ENCODE data around the gene LURAP1L. TPM values are rescaled to one million over a fixed set of nuclear protein-coding genes. Genes with fewer than 3 reads are reported as not detected.

LURAP1L gene
- total RNA-seq, 2 experiments from 2014 or later = not detected

DNA sequence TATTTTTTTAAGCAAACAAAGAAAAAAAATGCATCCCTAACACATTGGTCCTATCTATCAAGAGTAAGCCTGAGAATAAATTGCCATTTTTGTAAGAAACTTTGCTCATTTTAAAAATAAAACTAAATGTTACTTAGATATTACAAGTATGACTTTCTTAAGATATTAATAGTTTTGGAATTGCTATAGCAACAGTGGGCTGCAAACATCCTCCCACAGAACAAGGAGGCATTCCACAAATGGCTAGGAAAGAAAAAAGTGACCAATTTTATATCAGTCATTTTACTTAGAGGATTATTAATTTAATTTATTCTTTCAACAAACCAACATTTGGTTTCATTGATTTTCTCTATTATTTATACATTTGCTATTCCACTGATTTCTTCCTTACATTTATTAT lies 63.7 kb downstream of the LURAP1L start:
- no peak overlapping the region for H3K4me2 ChIP-seq (ENCODE audit: low read length)
- TF ChIP-seq EZH2phosphoT487 (IDR thresholded peaks at IDR 0.05; ENCODE audit: borderline replicate concordance, low read depth, low read length) = no peak
- TF ChIP-seq, protein P1, sequence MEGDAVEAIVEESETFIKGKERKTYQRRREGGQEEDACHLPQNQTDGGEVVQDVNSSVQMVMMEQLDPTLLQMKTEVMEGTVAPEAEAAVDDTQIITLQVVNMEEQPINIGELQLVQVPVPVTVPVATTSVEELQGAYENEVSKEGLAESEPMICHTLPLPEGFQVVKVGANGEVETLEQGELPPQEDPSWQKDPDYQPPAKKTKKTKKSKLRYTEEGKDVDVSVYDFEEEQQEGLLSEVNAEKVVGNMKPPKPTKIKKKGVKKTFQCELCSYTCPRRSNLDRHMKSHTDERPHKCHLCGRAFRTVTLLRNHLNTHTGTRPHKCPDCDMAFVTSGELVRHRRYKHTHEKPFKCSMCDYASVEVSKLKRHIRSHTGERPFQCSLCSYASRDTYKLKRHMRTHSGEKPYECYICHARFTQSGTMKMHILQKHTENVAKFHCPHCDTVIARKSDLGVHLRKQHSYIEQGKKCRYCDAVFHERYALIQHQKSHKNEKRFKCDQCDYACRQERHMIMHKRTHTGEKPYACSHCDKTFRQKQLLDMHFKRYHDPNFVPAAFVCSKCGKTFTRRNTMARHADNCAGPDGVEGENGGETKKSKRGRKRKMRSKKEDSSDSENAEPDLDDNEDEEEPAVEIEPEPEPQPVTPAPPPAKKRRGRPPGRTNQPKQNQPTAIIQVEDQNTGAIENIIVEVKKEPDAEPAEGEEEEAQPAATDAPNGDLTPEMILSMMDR (conservative IDR thresholded peaks at IDR 0.05; ENCODE audit: low read length) = no peak
- POLR2A ChIA-PET = interaction anchor here (0.6 kb wide), 1 partner anchor 701 kb away, joined by 3 read pairs; no protein-coding TSS in a partner anchor
- H2AFZ ChIP-seq (ENCODE audit: low read length) = no peak overlapping the region
- H3K79me2 ChIP-seq (ENCODE audit: insufficient read depth, low read depth, low read length) = no peaks in the 10 kb centered on the region
- no peak overlapping the region for H3K27ac ChIP-seq (ENCODE audit: low read depth, low read length, poor library complexity, severe bottlenecking)
- CTCF ChIA-PET (ENCODE audit: unreplicated experiment) = no interaction called here
- BruUV-seq (replicated peaks) = no TSS peak
- H3K36me3 ChIP-seq (ENCODE audit: insufficient read depth, low read length) = no peaks in the 10 kb centered on the region
- H3K4me1 ChIP-seq (ENCODE audit: insufficient read depth, low read length, poor library complexity, severe bottlenecking) = no peaks in the 10 kb centered on the region
- no peaks in the 10 kb centered on the region for H3K9me2 ChIP-seq (ENCODE audit: insufficient read depth, low read length)
- DNase-seq (ENCODE audit: low spot score) = no peak
- intact Hi-C loops (cut with micrococcal nuclease; ENCODE audit: unreplicated experiment) = no loop called here
- H3K4me3 ChIP-seq (ENCODE audit: low read depth, low read length, poor library complexity, severe bottlenecking) = no peak overlapping the region
- no peaks in the 10 kb centered on the region for H3K9me3 ChIP-seq (ENCODE audit: low read length)
- no peaks in the 10 kb centered on the region for H4K20me1 ChIP-seq (ENCODE audit: insufficient read depth, low read length)

DNA sequence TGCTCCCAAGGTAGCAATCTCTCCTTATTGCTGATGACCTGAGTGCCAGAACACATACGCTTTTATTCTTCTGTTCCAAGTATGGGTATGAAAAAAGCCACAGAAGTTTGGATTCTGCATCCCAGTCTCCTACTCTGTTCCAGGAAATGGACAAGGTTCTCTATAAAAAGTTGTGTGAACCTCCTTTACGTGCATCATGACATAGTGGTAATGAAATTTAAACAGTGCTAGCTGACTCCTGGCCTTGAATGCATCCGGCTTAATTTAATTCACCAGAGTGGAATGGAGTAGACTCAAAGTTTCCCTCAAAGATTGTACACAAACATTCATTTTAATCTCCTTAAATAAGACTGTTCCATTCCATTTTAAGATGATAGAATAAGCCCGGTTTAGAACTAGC lies 68.9 kb downstream of the LURAP1L start:
- Histone ChIP-seq H4K20me1 (ENCODE audit: insufficient read depth, low read length) (no peaks in the 10 kb centered on the region), H3K9me2 (ENCODE audit: insufficient read depth, low read length) (no peaks in the 10 kb centered on the region), H2AFZ (ENCODE audit: low read length) (no peak overlapping the region), H3K4me1 (ENCODE audit: insufficient read depth, low read length, poor library complexity, severe bottlenecking) (no peaks in the 10 kb centered on the region), H3K4me3 (ENCODE audit: low read depth, low read length, poor library complexity, severe bottlenecking) (no peak overlapping the region), H3K36me3 (ENCODE audit: insufficient read depth, low read length) (no peaks in the 10 kb centered on the region), H3K9me3 (ENCODE audit: low read length) (no peaks in the 10 kb centered on the region), H3K79me2 (ENCODE audit: insufficient read depth, low read depth, low read length) (no peaks in the 10 kb centered on the region), H3K4me2 (ENCODE audit: low read length) (no peak overlapping the region), H3K27ac (ENCODE audit: low read depth, low read length, poor library complexity, severe bottlenecking) (no peak overlapping the region)
- ChIA-PET CTCF (ENCODE audit: unreplicated experiment) (no interaction called here), POLR2A (no interaction called here)
- no peak for TF ChIP-seq EZH2phosphoT487 (IDR thresholded peaks at IDR 0.05; ENCODE audit: borderline replicate concordance, low read depth, low read length)
- TF ChIP-seq, protein P1 (conservative IDR thresholded peaks at IDR 0.05; ENCODE audit: low read length) = no peak
- DNase-seq (ENCODE audit: low spot score) = no peak
- no TSS peak for BruUV-seq (replicated peaks)
- intact Hi-C loops (cut with micrococcal nuclease; ENCODE audit: unreplicated experiment) = no loop called here

DNA sequence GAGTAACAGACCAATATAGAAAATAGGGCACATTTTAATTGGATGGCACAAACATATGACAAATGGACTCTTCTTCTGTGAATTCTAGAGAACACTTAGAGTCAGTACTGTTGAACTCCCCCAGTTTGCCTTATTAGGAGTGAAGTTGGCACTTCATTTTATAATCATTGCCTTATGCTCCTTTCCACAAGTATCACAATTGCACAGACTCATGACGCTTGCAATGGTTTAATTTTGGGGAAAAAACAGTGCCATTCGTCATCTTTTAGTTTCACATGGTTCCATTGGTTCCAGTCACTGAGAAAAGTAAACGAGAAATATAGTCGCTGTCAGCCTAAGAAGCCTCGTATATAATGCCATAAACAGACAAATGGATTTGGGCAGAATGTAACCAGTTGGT lies 71.2 kb downstream of the LURAP1L start:
- Histone ChIP-seq H3K36me3 (ENCODE audit: insufficient read depth, low read length) (no peaks in the 10 kb centered on the region), H3K79me2 (ENCODE audit: insufficient read depth, low read depth, low read length) (no peaks in the 10 kb centered on the region), H3K4me3 (ENCODE audit: low read depth, low read length, poor library complexity, severe bottlenecking) (no peak overlapping the region), H3K27ac (ENCODE audit: low read depth, low read length, poor library complexity, severe bottlenecking) (no peak overlapping the region), H3K9me2 (ENCODE audit: insufficient read depth, low read length) (no peaks in the 10 kb centered on the region), H2AFZ (ENCODE audit: low read length) (no peak overlapping the region), H3K4me1 (ENCODE audit: insufficient read depth, low read length, poor library complexity, severe bottlenecking) (no peaks in the 10 kb centered on the region), H3K4me2 (ENCODE audit: low read length) (no peak overlapping the region), H4K20me1 (ENCODE audit: insufficient read depth, low read length) (no peaks in the 10 kb centered on the region), H3K9me3 (ENCODE audit: low read length) (no peaks in the 10 kb centered on the region)
- no TSS peak for BruUV-seq (replicated peaks)
- ChIA-PET POLR2A (no interaction called here), CTCF (ENCODE audit: unreplicated experiment) (no interaction called here)
- no peak for TF ChIP-seq EZH2phosphoT487 (IDR thresholded peaks at IDR 0.05; ENCODE audit: borderline replicate concordance, low read depth, low read length)
- TF ChIP-seq, protein P1 (conservative IDR thresholded peaks at IDR 0.05; ENCODE audit: low read length) = no peak
- intact Hi-C loops (cut with micrococcal nuclease; ENCODE audit: unreplicated experiment) = no loop called here
- no peak for DNase-seq (ENCODE audit: low spot score)

Measured in OCI-LY7 (cell line).